Activated CD8-positive, alpha-beta T cell treated with anti-CD3 and anti-CD28 coated beads, Interleukin-2, amount 10 ng/mL, durations not matched to agents 7 days and 5 days (primary cell): ENCODE measurements around the gene WNT9B. TPM values are rescaled to one million over a fixed set of nuclear protein-coding genes. Genes with fewer than 3 reads are reported as not detected.

ENCODE experiments used
- ATAC-seq: fragments of 150-1000 bp; cut with Tn5 transposase; one replicate; pipeline ENCODE4 v1.10.0; 2021; ENCODE audit warnings: moderate library complexity
- CTCF ChIA-PET: fragments of 350-600 bp; sonication (Branson Sonifier 250); formaldehyde crosslinking; loops from one replicate; lab custom pipeline; 2021; ENCODE audit warnings: antibody characterized with exemption; lab: Charles Lee
- POLR2A ChIA-PET: fragments of 350-600 bp; sonication (Branson Sonifier 250); formaldehyde crosslinking; loops from one replicate; lab custom pipeline; 2021; ENCODE audit warnings: antibody characterized with exemption; lab: Charles Lee
- DNase-seq: peaks from one replicate; pipeline ENCODE4 v3.0.0-alpha.2; 2020
- H3K27ac Mint-ChIP-seq: one replicate; pipeline ENCODE4 v1.8.0; 2021; ENCODE audit warnings: mild to moderate bottlenecking, mixed read lengths
- H3K27me3 Mint-ChIP-seq: one replicate; pipeline ENCODE4 v1.8.0; 2021; ENCODE audit warnings: low read depth, mixed read lengths
- H3K36me3 Mint-ChIP-seq: one replicate; pipeline ENCODE4 v1.8.0; 2021; ENCODE audit warnings: low read depth, mixed read lengths
- H3K4me1 Mint-ChIP-seq: one replicate; pipeline ENCODE4 v1.8.0; 2021; ENCODE audit warnings: low read depth, mixed read lengths
- H3K4me3 Mint-ChIP-seq: one replicate; pipeline ENCODE4 v1.8.0; 2021; ENCODE audit warnings: mild to moderate bottlenecking, mixed read lengths
- H3K9me3 Mint-ChIP-seq: one replicate; pipeline ENCODE4 v1.8.0; 2022; ENCODE audit warnings: mixed read lengths; ENCODE audit not compliant: insufficient read depth
- total RNA-seq, 2 experiments: library from RNA; stranded (reverse); gene quantifications; one replicate each; pipeline ENCODE4 v1.2.3, GENCODE V29; 2021

The WNT9B gene
- total RNA-seq, 2 experiments from 2014 or later: not detected

GRCh38 chr17:46863383-46864121, 12.2 kb downstream of the WNT9B start:
- H3K4me3 Mint-ChIP-seq: no peak overlapping the region
- H3K27me3 Mint-ChIP-seq: peaks cover 14% of the 10 kb centered on the region
- CTCF ChIA-PET: no interaction called here
- ATAC-seq: no peak
- H3K9me3 Mint-ChIP-seq: no peaks in the 10 kb centered on the region
- POLR2A ChIA-PET: no interaction called here
- DNase-seq: no peak
- peaks cover 10% of the 10 kb centered on the region for H3K4me1 Mint-ChIP-seq
- H3K36me3 Mint-ChIP-seq: no peaks in the 10 kb centered on the region
- H3K27ac Mint-ChIP-seq: no peak overlapping the region

GRCh38 chr17:46865100-46865499, 13.7 kb downstream of the WNT9B start:
- Mint-ChIP-seq H3K4me3 (no peak overlapping the region), H3K36me3 (no peaks in the 10 kb centered on the region), H3K27me3 (peaks cover 10% of the 10 kb centered on the region), H3K4me1 (peaks cover 10% of the 10 kb centered on the region), H3K9me3 (no peaks in the 10 kb centered on the region), H3K27ac (no peak overlapping the region)
- ChIA-PET CTCF (interaction anchor here (0.8 to 1.5 kb wide), 2 partner anchors 24 to 77 kb away, joined by 3 read pairs; no protein-coding TSS in a partner anchor), POLR2A (no interaction called here)
- ATAC-seq (peak; percentile 77), DNase-seq (peak; percentile 64)

- POLR2A ChIA-PET: interaction anchor here (0.6 kb wide), 1 partner anchor 769 kb away, joined by 3 read pairs; no protein-coding TSS in a partner anchor
- Mint-ChIP-seq H3K4me3 (no peak overlapping the region), H3K36me3 (no peaks in the 10 kb centered on the region)
These were observed 14.9 kb downstream of the WNT9B start for GRCh38 chr17:46866325-46866724.

DNA sequence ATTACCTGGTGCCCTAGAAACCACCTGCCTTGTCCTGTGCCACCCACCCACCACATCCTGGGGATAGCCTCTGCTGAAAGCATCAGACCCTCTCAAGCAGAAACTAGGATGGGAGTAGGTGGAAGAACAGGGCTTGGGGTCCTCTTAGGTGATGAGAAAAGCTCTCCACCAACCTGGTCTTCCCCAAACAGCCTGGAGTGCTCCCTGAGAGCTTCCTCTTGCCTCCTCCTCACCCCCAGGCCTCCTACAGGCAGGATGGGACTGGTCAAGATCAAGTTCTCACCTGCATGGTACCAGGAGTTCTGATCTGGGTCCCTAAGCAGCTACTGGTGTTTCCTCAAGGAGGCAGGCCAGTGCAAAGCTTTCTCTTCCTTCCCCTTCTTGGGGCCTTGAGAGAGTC, 15.4 kb downstream of the WNT9B start:
- Mint-ChIP-seq H3K27ac (no peak overlapping the region), H3K4me1 (peaks cover 10% of the 10 kb centered on the region), H3K27me3 (peaks cover 10% of the 10 kb centered on the region), H3K36me3 (no peaks in the 10 kb centered on the region), H3K9me3 (no peaks in the 10 kb centered on the region), H3K4me3 (no peak overlapping the region)
- POLR2A ChIA-PET: no interaction called here
- ATAC-seq (no peak), DNase-seq (no peak)
- CTCF ChIA-PET: interaction anchor here (0.7 to 1.5 kb wide), 3 partner anchors 31 to 76 kb away, joined by 3 read pairs; no protein-coding TSS in a partner anchor

More at GRCh38 chr17:46866325-46866724, 14.9 kb downstream of the WNT9B start:
- H3K27ac Mint-ChIP-seq: no peak overlapping the region
- ATAC-seq (no peak), DNase-seq (no peak)
- CTCF ChIA-PET: interaction anchor here (1.5 kb wide), 1 partner anchor 25 kb away, joined by 3 read pairs; no protein-coding TSS in a partner anchor
- no peaks in the 10 kb centered on the region for H3K9me3 Mint-ChIP-seq
- H3K4me1 Mint-ChIP-seq: peaks cover 10% of the 10 kb centered on the region
- peaks cover 10% of the 10 kb centered on the region for H3K27me3 Mint-ChIP-seq

- Mint-ChIP-seq H3K27me3 (peaks cover 6% of the 10 kb centered on the region), H3K4me1 (peaks cover 10% of the 10 kb centered on the region), H3K27ac (no peak overlapping the region), H3K36me3 (no peaks in the 10 kb centered on the region), H3K9me3 (no peaks in the 10 kb centered on the region), H3K4me3 (no peak overlapping the region)
- DNase-seq (no peak), ATAC-seq (no peak)
- ChIA-PET CTCF (no interaction called here), POLR2A (no interaction called here)
These were observed 17.4 kb downstream of the WNT9B start for GRCh38 chr17:46868689-46869187.

DNA sequence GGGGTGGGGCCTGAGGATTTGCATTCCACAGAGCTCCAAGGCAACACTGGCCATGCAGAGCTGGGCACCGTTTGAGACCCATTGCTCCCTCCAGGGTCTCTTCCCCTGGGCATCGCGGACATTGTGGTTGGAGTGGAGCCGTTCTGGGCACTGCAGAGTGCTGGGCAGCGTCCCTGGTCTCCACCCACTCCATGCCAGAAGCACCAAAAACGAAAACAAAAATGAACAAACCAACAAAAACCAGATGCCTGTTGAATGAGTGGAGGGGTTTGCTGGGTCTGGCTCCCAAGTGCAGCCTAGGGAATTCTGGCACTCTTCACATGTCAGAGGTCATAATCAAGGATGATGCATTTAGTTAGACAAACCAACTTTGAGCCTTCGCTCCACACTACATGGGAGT, 17.9 kb downstream of the WNT9B start:
- Mint-ChIP-seq H3K27me3 (peaks cover 6% of the 10 kb centered on the region), H3K4me1 (peaks cover 10% of the 10 kb centered on the region), H3K27ac (no peak overlapping the region), H3K9me3 (no peaks in the 10 kb centered on the region), H3K36me3 (no peaks in the 10 kb centered on the region), H3K4me3 (no peak overlapping the region)
- ChIA-PET CTCF (no interaction called here), POLR2A (no interaction called here)
- no peak for ATAC-seq
- DNase-seq: no peak

GRCh38 chr17:46869975-46870803, 18.8 kb downstream of the WNT9B start:
- POLR2A ChIA-PET: no interaction called here
- peaks cover 3% of the 10 kb centered on the region for H3K4me1 Mint-ChIP-seq
- no peak for DNase-seq
- H3K4me3 Mint-ChIP-seq: no peak overlapping the region
- CTCF ChIA-PET: interaction anchor here (0.8 kb wide), 1 partner anchor 71 kb away, joined by 3 read pairs; no protein-coding TSS in a partner anchor
- no peaks in the 10 kb centered on the region for H3K9me3 Mint-ChIP-seq
- ATAC-seq: no peak
- H3K27ac Mint-ChIP-seq: no peak overlapping the region
- H3K36me3 Mint-ChIP-seq: no peaks in the 10 kb centered on the region
- peaks cover 2% of the 10 kb centered on the region for H3K27me3 Mint-ChIP-seq

- no peaks in the 10 kb centered on the region for H3K36me3 Mint-ChIP-seq
- no peak for ATAC-seq
- no peak overlapping the region for H3K4me3 Mint-ChIP-seq
- POLR2A ChIA-PET: no interaction called here
- H3K4me1 Mint-ChIP-seq: peaks cover 3% of the 10 kb centered on the region
- H3K9me3 Mint-ChIP-seq: no peaks in the 10 kb centered on the region
- no peak for DNase-seq
- no peaks in the 10 kb centered on the region for H3K27me3 Mint-ChIP-seq
- H3K27ac Mint-ChIP-seq: no peak overlapping the region
- CTCF ChIA-PET: no interaction called here
These were observed 21.0 kb downstream of the WNT9B start for GRCh38 chr17:46872421-46872820.

- DNase-seq (no peak), ATAC-seq (no peak)
- Mint-ChIP-seq H3K9me3 (no peaks in the 10 kb centered on the region), H3K36me3 (no peaks in the 10 kb centered on the region), H3K27ac (no peak overlapping the region), H3K27me3 (no peaks in the 10 kb centered on the region), H3K4me3 (no peak overlapping the region), H3K4me1 (peaks cover 9% of the 10 kb centered on the region)
- CTCF ChIA-PET: no interaction called here
- POLR2A ChIA-PET: no interaction called here
These were observed 22.7 kb downstream of the WNT9B start for GRCh38 chr17:46873941-46874645.

GRCh38 chr17:46874906-46875305, 23.5 kb downstream of the WNT9B start:
- Mint-ChIP-seq H3K36me3 (no peaks in the 10 kb centered on the region), H3K4me3 (no peak overlapping the region)
- CTCF ChIA-PET: interaction anchor here (1.0 kb wide), 1 partner anchor 66 kb away, joined by 3 read pairs; no protein-coding TSS in a partner anchor

DNA sequence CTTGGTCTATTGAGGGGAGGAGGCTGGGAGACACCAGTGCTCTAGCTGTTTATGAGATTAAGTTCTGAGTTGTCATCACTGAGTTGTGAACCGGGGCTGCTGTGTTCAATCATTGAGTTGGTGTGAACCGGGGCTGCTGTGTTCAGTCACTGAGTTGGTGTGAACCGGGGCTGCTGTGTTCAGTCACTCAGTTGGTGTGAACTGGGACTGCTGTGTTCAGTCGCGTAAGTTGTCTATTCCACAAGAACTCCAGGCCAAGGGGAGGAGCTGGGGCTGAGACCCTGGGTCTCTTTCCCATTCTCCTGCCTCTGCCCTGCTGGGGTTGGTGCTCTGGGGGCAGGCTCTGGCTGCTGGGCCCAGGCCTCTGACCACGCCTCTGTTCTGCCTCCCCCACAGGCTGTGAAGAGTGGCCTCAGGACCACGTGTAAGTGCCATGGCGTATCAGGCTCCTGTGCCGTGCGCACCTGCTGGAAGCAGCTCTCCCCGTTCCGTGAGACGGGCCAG, 24.5 kb downstream of the WNT9B start:
- H3K36me3 Mint-ChIP-seq: no peaks in the 10 kb centered on the region
- H3K4me3 Mint-ChIP-seq: no peak overlapping the region
- DNase-seq: no peak
- no peaks in the 10 kb centered on the region for H3K27me3 Mint-ChIP-seq
- peaks cover 9% of the 10 kb centered on the region for H3K4me1 Mint-ChIP-seq
- no peaks in the 10 kb centered on the region for H3K9me3 Mint-ChIP-seq
- no peak overlapping the region for H3K27ac Mint-ChIP-seq
- POLR2A ChIA-PET: no interaction called here
- CTCF ChIA-PET: interaction anchor here (1.0 kb wide), 1 partner anchor 65 kb away, joined by 3 read pairs; no protein-coding TSS in a partner anchor
- no peak for ATAC-seq

More at GRCh38 chr17:46874906-46875305, 23.5 kb downstream of the WNT9B start:
- POLR2A ChIA-PET: no interaction called here
- no peaks in the 10 kb centered on the region for H3K27me3 Mint-ChIP-seq
- H3K9me3 Mint-ChIP-seq: no peaks in the 10 kb centered on the region
- ATAC-seq (no peak), DNase-seq (no peak)
- no peak overlapping the region for H3K27ac Mint-ChIP-seq
- H3K4me1 Mint-ChIP-seq: peaks cover 9% of the 10 kb centered on the region
